LNCaP clone FGC (cell line): ENCODE data around the gene MAP4K1.

Experiments
- DNase-seq: peaks from one replicate; pipeline ENCODE4 v3.0.0-alpha.2; 2011; ENCODE audit warnings: low read depth
- H3K4me3 ChIP-seq: 2 replicates; pipeline ENCODE4 v1.5.1; 2011; ENCODE audit warnings: mild to moderate bottlenecking, low read depth, low read length, control low read depth
- TF ChIP-seq, protein P1 (sequence below): IDR thresholded peaks from 2 replicates; pipeline ENCODE4 v1.5.1; 2012; ENCODE audit warnings: mild to moderate bottlenecking; ENCODE audit not compliant: control insufficient read depth, insufficient read depth; ENCODE audit errors: extremely low read depth

The MAP4K1 gene

DNA sequence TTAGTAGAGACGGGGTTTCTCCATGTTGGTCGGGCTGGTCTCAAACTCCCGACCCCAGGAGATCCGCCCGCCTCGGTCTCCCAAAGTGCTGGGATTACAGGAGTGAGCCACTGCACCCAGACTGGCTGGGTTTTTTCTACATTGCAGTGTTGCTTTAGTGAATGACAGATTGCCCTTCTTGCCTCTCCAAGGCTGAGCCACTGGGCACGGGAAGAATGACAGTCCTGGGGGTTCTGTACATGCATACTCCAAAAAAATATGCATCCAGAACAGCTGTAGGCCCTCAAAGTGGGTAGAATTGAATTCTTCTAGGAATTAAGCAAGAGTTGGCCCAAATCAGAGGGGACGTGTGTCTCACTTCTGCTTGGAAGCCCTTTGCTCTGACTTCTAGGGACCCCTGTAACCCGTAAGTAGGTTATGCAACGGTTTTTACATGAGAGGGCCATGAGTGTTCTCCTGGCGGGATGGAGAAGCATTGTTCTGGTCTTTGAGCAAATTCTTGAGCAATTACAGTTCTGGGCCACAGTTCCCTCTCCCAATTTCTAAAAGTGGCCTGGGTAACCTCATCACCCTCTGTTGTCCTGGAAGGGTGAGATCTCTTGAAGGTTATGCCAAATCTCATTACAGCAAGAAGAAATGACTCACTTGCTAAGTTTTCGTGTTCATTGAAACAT, 33.3 kb upstream of the MAP4K1 start:
- TF ChIP-seq, protein P1, sequence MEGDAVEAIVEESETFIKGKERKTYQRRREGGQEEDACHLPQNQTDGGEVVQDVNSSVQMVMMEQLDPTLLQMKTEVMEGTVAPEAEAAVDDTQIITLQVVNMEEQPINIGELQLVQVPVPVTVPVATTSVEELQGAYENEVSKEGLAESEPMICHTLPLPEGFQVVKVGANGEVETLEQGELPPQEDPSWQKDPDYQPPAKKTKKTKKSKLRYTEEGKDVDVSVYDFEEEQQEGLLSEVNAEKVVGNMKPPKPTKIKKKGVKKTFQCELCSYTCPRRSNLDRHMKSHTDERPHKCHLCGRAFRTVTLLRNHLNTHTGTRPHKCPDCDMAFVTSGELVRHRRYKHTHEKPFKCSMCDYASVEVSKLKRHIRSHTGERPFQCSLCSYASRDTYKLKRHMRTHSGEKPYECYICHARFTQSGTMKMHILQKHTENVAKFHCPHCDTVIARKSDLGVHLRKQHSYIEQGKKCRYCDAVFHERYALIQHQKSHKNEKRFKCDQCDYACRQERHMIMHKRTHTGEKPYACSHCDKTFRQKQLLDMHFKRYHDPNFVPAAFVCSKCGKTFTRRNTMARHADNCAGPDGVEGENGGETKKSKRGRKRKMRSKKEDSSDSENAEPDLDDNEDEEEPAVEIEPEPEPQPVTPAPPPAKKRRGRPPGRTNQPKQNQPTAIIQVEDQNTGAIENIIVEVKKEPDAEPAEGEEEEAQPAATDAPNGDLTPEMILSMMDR: no peak
- DNase-seq: no peak
- no peak overlapping the region for H3K4me3 ChIP-seq

GRCh38 chr19:38650172-38650775, 32.5 kb upstream of the MAP4K1 start:
- H3K4me3 ChIP-seq: peak overlapping the region; percentile 100
- TF ChIP-seq, protein P1: no peak
- DNase-seq: no peak

DNA sequence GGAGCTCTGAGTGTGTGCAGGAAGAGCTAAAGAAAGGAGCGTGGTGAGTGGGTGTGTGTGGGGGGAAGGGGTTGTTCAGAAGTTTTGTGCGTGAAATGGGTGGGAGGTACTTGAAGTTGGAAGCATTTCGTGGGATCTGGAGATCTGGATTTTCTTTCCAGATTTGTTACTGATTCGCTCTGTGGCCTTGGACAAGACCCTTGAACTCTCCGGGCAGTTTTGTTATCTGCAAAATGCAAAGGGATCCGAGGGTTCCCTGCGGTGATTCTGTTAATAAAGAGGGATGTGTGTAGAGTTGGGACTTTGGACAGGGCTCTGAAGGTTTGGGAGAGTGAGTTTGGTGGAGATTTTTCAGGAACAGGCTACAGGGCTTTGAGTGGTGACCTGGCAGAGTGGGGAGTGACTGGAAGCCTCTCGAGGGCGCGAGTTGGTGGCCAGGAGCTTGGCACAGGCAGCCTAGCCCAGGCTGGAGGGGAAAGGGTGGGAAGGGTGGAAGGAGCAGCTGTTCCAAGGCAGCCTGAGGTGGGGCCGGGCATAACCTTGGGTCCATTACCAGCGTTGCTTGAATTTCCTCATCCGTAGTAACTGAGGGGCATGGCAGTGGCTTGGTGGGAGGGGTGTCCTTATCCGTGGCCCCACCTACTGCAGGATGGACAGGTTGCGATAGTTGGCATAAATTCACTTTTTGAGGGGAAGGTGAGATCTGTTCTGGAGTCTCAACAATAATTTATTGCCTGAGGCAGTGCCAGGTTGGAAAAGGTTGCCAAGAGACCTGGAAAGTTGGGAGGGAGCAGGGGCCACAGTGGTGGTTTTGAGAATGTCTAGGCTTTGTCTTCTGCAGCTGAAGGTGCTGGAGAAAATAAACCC, 31.8 kb upstream of the MAP4K1 start:
- peak overlapping the region; percentile 100 for H3K4me3 ChIP-seq
- peak; percentile 66 for DNase-seq
- TF ChIP-seq, protein P1: no peak

DNA sequence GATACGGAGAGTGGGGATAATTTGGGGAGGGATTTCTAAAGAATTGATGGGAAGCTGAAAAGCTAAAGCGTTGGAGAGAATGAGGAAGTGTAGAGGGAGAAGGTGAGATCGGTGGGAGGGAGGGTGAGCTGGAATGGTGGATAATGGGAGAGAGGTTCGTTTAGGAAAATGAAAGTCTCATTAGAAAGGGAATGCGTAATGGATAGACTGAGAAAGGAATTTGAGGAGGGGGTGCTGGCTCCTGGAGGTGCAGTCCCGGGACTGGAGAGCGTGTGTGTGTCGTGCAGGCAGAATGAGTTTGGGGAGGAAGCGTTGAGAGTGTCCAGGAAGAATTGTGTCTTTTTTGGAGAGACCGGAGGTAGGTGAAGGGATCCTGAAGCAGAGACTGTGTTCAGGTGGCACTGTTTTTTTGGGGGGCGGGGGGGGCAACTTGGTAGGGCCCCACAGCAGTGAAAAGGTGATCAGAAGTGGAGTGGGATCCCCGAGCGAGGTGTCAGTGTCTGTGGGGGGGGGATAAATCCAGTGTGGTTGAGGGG, 31.1 kb upstream of the MAP4K1 start:
- DNase-seq: no peak
- TF ChIP-seq, protein P1: no peak
- H3K4me3 ChIP-seq: peak overlapping the region; percentile 100

- peak overlapping the region; percentile 100 for H3K4me3 ChIP-seq
- TF ChIP-seq, protein P1: no peak
- DNase-seq: no peak
Measured at GRCh38 chr19:38647966-38648768, 30.4 kb upstream of the MAP4K1 start.

DNA sequence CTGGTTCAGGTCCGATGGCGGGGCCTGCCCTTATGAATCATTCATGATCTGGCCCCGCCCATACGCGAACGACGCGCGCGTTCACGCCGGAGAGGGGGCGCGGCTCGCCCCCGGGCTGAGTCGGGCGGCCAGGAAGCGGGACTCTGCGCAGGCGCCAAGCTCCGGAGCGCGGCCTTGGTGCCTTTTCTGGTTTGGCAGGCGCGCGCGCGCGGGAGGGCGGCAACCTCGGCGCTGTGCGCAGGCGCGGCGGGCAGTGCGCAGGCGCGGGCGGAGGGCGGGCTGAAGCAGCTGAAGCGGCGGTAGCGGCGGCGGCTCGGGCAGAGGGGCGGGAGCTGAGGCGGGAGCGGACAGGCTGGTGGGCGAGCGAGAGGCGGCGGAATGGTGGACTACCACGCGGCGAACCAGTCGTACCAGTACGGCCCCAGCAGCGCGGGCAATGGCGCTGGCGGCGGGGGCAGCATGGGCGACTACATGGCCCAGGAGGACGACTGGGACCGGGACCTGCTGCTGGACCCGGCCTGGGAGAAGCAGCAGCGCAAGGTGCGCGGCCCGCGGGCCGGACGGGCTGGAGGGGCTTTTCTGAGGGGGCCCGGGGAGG, 29.7 kb upstream of the MAP4K1 start, which contains the start of gene ACTN4:
TSS of gene ACTN4 (plus strand) at position 282 of the 598 bp plus-strand sequence. CDS start at position 379, 97 bp downstream.
- DNase-seq: peak; percentile 84
- TF ChIP-seq, protein P1: no peak
- peak within 1 kb of the TSS; percentile 100 for H3K4me3 ChIP-seq
